Mucosa of gallbladder (tissue), 1 donor: ENCODE results near the gene GMEB2. TPM values are rescaled to one million over a fixed set of nuclear protein-coding genes. Genes with fewer than 3 reads are reported as not detected.
"Not testable (repeated sequence)": the region's sequence is repeated elsewhere in the genome, so short reads cannot be mapped to it uniquely, and the experiment has no call there.

Experiments used
- DNase-seq: peaks from one replicate; pipeline ENCODE4 v3.0.0-alpha.2; 2020; ENCODE audit warnings: low spot score
- total RNA-seq: library from RNA; stranded (reverse); gene quantifications from one replicate; pipeline ENCODE4 v1.2.1, GENCODE V29; 2021
- donor health status: DM: no; HTN: no; CAD: no.

The GMEB2 gene
- total RNA-seq, 1 donor from 2014 or later, result 12.1 TPM

DNA sequence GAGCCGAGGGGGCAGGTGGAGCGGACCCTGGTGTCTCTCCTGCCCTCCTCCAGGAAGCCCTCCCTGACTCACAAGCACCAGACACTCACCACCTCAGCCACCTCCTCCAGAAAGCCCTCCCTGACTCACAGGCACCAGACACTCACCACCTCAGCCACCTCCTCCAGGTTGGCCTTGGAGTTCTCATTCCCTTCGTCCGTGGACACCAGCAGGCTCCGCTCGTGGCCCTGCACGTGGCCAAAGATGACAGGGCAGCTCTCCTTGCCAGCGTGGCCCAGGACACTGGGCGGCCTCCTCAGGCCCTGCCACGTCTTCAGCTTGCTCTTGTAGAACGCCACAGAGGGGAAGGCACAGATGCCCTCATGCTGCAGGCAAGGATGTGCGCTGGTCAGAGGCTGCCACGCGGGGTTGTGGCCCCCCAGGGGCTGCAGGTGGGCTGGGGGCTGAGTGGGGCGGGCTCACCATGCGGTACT lies 66.5 kb downstream of the GMEB2 start:
- DNase-seq, result no peak

DNA sequence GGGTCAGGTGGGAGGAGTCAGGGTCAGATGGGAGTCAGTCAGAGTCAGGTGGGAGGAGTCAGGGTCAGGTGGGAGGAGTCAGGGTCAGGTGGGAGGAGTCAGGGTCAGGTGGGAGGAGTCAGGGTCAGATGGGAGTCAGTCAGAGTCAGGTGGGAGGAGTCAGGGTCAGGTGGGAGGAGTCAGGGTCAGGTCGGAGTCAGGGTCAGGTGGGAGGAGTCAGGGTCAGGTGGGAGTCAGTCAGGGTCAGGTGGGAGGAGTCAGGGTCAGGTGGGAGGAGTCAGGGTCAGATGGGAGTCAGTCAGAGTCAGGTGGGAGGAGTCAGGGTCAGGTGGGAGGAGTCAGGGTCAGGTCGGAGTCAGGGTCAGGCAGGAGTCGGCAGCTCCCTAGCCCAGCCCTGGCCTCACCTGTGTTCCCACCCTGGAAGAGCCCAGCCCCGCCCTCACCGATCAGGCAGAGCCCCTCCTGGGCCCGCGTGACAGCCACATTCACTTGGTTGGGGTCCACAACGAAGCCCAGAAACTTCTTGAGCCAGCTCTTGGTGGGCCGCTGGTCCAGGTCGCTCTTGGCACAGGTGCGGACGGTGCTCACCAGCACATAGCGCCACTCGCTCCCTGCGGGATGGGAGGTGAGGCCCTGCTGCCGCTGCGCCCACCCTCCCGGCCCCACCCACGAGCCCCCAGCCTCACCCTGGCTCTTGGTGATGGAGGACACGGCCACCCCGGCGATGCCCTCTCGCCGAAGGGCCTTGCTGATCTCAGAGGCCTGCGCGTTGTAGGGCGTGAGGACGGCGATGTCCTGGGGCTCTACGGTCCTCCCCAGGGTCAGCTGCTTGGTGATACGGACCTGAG lies 67.2 kb downstream of the GMEB2 start:
- not testable (repeated sequence) for DNase-seq

DNA sequence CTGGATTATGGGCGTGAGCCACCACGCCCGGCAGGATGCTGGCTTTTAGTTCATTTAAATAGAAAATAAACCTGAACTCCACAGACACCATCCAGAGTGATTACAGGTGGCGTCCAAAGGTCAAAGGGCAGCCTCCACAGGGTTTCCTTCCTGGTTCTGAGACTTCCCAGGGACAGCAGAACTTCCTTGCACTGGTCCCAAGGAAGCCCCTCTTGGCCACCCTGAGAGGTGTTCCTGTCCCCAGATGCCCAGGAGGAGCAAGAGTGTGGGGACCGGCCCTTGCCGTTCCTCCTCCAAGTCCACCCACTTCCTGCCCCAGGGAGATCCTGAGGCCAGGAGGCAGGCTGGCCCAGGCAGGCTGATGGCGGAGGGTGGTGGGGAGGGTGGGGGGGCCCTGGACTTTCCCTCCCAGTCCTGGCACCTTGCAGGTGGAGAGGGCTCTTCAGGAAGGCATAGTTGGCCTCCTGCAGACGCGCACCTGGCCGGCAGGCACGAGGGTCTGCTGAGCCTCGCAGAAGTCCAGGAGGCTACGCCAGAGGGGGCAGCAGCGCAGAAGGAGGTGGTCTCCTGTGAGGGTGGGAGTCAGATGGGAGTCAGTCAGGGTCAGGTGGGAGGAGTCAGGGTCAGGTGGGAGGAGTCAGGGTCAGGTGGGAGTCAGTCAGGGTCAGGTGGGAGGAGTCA lies 68.0 kb downstream of the GMEB2 start:
- DNase-seq, result no peak

DNA sequence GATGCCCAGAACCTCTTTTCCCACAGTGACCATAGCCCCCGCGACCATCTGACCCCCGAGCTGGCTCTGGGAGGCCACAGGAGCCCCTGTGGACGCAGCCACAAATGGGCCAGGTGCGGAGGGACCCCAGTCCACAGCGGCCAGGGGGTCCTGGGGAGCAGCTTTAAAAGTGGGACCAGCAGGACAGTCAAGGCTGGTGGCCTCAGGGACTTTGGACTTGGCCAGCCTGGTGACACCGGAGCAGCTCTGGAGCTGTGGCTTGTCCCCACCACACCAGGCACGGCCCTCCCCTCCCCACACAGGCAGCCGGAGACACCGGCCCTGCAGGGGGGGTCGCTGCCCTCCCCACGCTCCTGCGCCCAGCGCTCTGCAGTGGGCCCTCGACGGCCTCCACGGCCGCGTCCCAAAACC lies 69.4 kb downstream of the GMEB2 start:
- DNase-seq, result no peak

DNA sequence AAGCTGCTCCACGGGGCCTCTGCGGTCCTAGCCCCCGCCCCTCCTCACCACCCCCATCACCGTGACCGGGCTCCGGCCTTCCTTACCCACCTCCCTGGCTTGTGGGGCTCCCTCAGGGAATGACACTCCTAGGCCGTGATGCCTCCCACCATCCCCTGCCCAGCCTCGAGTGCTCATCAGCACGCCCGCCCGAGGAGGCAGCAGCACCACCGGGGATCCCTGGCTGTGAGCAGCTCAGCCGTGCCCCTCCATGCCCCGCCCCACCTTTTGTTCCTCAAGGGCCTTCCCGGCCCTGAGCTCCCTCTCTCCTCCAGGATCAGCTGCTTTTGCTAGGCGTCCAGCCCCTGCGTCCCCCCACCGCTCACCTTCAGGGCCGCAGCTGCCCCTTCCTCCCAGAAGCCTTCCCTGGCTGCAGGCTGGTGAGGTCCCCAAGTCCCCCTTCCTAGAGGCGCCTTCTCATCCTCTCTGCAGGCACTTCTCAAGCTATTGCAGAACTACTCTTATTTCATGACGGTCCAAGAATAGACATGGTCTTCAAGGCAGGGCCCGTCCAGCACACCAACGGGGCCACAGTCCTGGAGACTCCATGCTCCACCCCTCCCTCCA lies 69.9 kb downstream of the GMEB2 start:
- DNase-seq, result no peak

DNA sequence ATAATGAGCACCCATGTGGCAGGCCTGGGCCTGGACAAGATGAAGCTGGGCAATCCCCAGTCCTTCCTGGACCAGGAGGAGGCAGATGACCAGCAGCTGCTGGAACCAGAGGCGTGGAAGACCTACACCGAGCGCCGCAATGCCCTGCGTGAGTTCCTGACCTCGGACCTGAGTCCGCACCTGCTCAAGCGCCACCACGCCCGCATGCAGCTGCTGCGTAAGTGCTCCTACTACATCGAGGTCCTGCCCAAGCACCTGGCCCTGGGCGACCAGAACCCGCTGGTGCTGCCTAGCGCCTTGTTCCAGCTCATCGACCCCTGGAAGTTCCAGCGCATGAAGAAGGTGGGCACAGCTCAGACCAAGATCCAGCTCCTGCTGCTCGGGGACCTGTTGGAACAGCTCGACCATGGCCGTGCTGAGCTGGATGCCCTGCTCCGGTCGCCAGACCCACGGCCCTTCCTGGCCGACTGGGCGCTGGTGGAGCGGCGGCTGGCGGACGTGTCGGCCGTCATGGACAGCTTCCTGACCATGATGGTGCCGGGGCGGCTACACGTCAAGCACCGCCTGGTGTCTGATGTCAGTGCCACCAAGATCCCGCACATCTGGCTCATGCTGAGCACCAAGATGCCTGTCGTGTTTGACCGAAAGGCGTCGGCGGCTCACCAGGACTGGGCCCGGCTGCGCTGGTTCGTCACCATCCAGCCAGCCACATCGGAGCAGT lies 71.1 kb downstream of the GMEB2 start:
- DNase-seq, result no peak

DNA sequence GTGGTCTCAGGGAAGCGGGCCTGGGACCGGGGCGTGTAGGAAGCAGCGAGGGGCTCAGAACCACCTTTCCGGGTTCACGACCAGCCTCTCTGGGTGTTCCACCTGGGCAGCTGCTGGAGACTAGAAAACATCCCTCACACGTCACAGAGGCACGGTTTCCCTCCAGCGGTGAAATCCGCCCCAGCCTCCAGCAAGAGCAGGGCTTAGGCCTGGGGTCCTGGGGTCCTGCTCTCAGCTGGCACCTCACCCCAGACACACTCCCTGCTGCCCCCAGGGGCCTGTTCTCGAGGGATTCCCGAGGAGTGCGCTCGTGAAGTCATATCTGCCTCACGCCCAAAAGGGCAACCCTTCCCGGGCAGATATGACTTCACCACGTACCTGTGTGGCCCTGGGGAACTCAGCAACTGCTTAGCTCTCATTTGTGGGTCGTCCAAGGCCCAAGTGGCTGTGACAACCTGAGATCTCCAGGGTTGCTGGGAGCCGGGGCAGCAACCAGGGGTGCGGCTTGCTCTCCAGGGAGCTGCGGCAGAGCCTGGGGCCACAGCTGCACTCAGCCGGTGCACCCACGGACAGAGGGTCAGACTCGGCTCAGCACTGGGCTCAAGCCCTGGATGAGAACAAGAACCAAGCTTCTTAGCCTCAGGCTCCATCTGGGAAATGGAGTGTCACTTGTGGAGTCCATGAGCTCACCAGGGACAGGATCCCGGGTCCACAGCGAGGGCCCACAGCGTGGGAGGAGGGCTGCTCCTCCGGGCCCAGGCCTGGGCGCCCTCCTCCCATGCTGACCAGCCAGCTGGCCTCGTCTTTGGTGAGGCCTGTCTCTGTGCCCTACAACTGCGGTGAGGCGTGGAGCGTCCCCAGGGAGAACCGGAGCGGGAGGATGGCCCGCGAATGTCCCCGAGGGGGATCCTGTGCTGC lies 72.3 kb downstream of the GMEB2 start:
- no peak for DNase-seq

DNA sequence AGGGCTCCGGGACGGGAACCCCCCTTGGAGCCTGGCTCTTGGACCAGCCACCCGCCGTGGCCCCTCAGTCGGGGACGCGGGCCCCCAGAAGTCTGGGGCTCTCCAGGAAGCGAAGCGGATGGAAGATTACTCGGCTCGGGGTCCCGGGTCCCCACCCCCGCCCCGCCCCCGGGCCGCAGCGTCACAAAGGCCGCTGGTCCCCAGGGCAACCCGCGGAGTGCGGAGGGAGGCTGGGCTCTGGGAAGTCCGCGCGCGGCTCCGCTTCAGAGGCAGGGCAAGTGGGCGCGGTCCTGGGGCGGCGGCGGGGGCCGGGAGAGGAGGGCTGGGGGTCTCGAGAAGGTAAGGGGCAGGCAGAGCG lies 73.0 kb downstream of the GMEB2 start, which contains the start of gene FNDC11:
TSS of gene FNDC11 (plus strand) at position 227 of the 358 bp plus-strand sequence. CDS start 1,505 bp downstream, outside the sequence.
- no peak for DNase-seq

DNA sequence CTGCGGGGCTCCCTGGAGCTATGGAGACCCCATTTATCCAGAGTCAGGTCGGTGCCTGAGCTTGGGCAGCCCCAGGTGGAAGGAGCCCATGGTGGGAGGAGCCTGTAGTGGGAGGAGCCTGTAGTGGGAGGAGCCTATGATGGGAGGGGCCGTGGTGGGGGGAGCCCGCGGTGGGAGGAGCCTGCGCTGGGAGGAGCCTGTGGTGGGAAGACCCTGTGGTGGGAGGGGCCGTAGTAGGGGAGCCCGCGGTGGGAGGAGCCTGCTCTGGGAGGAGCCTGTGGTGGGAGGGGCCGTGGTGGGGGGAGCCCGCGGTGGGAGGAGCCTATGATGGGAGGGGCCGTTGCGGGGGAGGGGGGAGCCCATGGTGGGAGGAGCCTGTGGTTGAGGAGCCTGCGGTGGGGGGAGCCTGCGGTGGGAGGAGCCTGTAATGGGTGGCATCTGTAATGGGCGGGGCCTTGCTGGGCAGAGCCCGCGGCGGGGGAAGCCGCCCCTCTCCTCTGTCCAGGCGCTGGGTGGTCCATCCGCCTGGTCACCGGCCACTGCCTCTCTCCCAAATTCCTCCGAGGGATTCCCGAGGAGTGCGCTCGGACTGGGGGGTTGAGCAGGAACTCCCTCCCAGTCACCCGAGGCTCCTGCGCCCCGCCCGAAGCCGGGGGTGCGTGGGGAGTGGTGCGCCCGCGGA lies 73.5 kb downstream of the GMEB2 start:
- peak; percentile 78 for DNase-seq

DNA sequence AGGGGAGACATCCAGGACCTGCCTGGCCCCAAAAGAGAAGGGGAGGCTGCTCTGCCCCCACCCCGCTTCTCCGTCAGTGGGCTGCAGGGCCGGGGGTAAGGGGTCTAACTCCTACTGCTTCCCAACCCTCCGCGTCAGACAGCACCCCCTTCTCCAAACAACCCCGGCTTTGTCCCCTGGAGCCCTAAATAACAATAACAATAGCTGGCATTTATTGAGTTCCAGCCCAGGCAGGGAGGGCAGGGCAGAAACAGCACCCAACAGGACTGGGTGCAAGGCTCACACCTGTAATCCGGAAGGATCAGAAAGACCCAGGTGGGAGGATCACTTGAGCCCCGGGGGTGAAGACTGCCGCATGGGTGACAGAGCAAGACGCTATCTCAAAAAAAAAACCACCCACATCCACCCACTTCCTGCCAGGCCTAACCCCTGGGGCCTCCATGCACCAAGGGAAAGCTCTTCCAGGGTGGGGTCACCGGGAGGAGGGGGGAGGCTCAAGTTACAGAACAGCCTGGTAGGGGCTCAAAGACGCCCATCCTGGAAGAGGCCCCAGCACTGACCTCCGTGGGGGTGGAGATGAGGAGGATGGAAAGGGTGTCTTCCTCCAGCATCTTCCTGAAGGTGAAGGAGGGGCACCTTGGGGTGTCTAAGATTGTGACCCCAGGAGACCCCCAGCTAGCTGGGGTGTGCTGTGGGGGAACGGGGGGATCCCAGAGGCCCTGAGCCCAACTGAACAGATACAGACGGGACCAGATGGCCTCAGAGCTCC lies 74.2 kb downstream of the GMEB2 start:
- DNase-seq, result no peak

DNA sequence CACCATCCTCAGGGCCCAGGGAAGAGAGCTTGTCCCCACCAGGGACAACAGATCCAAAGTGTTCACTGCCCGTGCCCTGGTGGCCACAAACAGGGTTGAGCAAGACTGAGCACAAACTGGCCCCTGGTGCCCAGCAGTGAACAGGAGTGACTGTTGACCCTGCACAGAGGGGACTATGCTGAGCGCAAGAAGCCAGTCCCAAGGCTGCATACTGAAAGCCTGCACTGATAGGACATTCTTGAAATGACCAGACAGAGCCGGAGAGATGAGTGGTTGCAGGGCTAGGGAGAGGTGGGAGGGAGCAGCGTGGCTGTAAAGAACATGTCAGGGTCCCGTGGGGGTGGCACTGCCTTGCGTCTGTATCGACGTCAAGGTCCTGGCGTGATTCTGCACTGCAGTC lies 75.8 kb downstream of the GMEB2 start:
- no peak for DNase-seq

DNA sequence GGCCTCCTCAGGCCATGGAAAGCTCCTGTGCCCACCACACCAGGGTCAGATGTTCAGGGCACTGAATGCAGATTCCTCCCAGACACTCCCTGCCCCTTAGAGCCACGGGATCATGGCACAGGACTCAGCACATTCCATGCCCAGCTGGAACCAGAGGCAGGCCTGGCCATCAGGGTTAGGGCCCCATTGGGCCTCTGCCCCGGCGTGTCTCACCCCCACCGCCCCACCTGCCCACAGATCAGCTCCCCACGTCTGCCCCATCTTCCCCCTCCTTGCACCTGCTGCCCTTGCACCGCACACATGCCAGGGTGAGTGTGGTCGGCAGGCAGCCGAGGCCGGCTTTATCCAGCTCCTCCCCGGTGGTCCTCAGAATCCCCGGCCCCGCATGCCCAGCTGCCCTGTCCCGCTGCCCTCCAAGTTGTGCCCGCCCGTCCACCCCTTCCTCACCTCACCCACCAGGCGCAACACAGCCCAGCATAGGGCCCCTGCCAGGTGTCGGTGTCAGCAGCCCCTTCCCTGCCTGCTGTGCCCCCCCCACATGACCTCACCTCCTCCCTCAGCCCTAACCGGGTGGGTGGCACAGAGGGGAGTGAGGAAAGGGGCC lies 77.1 kb downstream of the GMEB2 start:
- no peak for DNase-seq

DNA sequence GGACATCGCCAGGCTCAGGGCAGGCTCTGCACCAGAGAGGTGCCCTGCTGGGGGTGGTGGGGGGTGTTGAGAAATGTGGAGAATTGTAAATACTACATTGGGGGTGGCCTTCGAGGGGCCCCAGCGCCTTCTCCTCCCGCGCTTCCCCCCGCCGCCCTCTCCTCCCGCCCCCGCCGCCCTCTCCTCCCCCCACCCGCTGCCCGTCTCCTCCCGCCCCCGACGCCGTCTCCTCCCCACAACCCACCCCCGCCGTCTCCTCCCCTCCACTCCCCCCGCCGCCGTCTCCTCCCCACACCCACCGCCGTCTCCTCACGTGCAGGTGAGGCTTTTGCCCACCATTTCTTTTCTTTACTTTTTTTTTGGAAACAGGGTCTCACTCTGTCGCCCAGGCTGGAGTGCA lies 77.9 kb downstream of the GMEB2 start:
- DNase-seq, result no peak

DNA sequence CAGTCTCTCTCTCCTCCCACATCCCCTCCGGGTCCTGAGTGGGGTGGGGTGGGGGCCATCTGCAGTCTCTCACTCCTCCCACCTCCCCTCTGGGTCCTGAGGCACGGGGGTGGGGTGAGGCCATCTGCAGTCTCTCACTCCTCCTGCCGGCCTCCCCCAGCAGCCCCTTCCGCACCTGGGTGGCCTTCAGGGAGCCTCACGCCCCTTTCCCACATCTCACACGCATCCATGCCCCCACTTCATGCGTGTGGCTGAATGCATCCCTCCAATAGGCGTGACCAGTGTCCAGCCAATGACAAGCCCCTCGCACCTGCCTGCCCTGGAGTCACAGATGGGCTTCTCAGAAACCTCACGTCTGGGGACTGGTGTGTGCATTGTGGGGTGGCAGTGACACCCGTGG lies 78.4 kb downstream of the GMEB2 start:
- no peak for DNase-seq

DNA sequence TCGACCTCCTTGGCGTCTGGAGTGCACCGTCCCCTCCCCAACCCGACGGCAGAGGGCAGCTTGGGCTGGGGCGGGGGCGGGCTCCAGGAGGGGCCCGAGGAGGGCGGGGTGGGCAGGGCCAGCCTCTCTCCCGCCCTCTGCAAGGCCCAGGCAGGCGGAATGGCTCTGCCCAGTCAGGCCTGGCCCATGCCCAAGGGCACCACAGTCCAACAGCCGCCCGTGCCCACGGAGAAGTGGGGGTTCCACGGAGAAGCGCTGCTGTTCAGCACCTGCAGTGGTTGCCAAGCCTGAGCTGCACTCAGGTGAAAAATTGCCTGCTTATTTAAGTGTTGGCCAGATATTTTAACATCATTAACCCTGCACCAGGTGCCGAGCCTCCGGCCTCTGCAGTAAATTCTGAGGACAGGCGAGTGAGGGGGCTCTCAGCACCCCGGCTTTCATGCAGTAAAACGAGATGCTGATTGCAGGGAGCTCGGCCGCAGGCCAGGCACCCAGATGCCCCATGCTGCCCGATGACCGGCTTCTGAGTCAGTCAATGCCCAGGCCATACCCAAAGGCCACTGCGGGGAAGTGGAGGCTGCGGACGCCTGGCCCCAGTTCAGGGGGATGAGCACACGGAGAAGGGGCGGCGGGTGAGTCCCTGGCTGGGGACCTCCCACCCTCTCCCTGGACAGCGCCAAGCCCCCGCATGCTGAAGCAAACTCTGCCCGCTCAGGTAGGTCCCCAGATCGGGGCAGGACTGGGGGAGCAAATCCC lies 79.0 kb downstream of the GMEB2 start, which contains the start of gene SRMS:
TSS of gene SRMS (minus strand) at position 25 of the 756 bp plus-strand sequence. CDS start 286 bp downstream, outside the sequence.
- DNase-seq, result no peak

DNA sequence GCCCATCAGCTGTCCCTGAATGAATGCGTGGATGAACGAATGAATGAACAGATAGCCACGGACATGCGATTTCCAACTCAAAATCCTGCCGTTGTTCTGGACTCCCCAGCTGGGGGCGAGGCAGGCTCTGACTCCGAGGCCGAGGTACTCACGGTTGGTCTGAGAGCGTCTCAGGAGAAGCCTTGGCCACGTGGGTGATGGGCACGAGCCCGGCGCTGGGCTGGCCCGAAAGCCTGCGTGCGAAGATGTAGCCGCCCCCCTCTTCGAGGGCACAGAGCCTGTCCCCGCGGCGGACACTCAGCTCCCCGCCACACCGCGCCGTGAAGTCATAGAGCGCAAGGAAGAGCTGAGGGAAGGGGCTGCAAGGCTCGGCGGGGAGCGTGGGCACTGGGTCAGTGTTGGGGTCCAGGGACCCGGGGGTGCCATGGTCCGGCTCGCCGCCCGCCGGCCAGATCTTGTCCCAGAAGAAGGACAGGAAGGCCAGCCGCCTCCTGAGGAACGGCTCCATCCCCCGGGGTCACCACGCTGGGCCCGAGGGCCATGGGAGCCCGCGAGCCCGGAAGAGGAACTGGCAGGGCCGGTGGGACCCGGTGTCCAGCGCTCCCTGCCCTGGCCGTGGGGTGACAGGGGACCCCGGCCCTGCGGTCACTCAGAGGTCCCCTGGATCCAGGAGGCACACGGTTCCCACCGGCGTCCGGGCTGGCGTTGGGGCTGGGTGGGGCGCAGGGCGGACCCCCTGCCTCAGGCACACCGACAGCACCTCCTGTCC lies 79.8 kb downstream of the GMEB2 start:
- no peak for DNase-seq

DNA sequence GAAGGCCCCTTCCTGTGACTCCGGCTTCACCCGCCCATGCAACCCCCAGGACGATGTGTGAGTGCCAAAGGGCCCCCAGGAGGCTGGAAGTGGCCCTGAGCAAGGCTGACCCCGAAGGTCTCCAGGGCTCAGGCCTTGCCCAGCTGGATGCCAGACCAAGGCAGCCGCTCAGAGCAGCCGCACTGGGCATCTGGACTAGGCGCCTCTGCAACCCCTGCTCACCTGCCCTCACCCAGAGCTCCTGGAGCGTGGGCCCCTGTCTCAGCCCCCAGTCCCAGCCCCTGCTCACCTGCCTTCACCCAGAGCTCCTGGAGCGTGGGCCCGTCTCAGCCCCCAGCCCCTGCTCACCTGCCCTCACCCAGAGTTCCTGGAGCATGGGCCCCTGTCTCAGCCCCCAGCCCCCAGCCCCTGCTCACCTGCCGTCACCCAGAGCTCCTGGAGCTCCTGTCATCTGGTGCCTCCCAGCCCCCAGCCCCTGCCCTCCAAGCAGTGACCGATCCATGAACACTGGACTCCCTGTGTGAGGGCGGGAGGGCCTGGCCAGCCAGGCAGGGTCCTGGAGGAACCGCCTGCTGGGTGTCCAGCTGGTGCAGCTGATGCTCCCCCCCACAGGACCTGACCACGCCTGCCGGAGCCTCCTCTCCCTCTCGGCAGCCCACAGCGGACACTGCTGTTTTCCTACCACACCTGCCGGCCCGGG lies 80.5 kb downstream of the GMEB2 start:
- DNase-seq, result no peak
